Jurkat, Clone E6-1 (cell line): ENCODE measurements around the gene MALRD1.
"Not testable (repeated sequence)": the region's sequence is repeated elsewhere in the genome, so short reads cannot be mapped to it uniquely, and the experiment has no call there.

Experiments
- DNase-seq: peaks from one replicate; pipeline ENCODE4 v3.0.0-alpha.2; 2011; ENCODE audit warnings: low read depth, low spot score
- H3K4me3 ChIP-seq: 2 replicates; pipeline ENCODE4 v1.5.1; 2011; ENCODE audit warnings: mild to moderate bottlenecking, low read length, control low read depth, moderate library complexity

The MALRD1 gene

GRCh38 chr10:19510005-19510732, 461.6 kb downstream of the MALRD1 start:
- DNase-seq, H3K4me3 ChIP-seq: not testable (repeated sequence)

GRCh38 chr10:19518109-19518508, 469.5 kb downstream of the MALRD1 start:
- H3K4me3 ChIP-seq: no peak overlapping the region
- DNase-seq: no peak

GRCh38 chr10:19518632-19519031, 470.0 kb downstream of the MALRD1 start:
- no peak for DNase-seq
- H3K4me3 ChIP-seq: no peak overlapping the region

- DNase-seq: no peak
- H3K4me3 ChIP-seq: no peak overlapping the region
These were observed 482.7 kb downstream of the MALRD1 start for GRCh38 chr10:19531324-19531723.

GRCh38 chr10:19532411-19532810, 483.8 kb downstream of the MALRD1 start:
- no peak overlapping the region for H3K4me3 ChIP-seq
- DNase-seq: no peak

- DNase-seq: no peak
- no peak overlapping the region for H3K4me3 ChIP-seq
These were observed 492.7 kb downstream of the MALRD1 start for GRCh38 chr10:19541299-19541698.

GRCh38 chr10:19546224-19546623, 497.6 kb downstream of the MALRD1 start:
- DNase-seq: no peak
- H3K4me3 ChIP-seq: no peak overlapping the region

- no peak overlapping the region for H3K4me3 ChIP-seq
- no peak for DNase-seq
These were observed 500.9 kb downstream of the MALRD1 start for GRCh38 chr10:19549503-19549902.

GRCh38 chr10:19556666-19557065, 508.1 kb downstream of the MALRD1 start:
- no peak for DNase-seq
- no peak overlapping the region for H3K4me3 ChIP-seq

- DNase-seq: no peak
These were observed 512.6 kb downstream of the MALRD1 start for GRCh38 chr10:19561181-19561580.

GRCh38 chr10:19563388-19564141, 515.0 kb downstream of the MALRD1 start:
- no peak for DNase-seq
- H3K4me3 ChIP-seq: no peak overlapping the region

More at GRCh38 chr10:19561181-19561580, 512.6 kb downstream of the MALRD1 start:
- no peak overlapping the region for H3K4me3 ChIP-seq

GRCh38 chr10:19570120-19570519, 521.5 kb downstream of the MALRD1 start:
- no peak for DNase-seq
- H3K4me3 ChIP-seq: no peak overlapping the region

GRCh38 chr10:19570991-19571390, 522.4 kb downstream of the MALRD1 start:
- H3K4me3 ChIP-seq: no peak overlapping the region
- DNase-seq: no peak

GRCh38 chr10:19572056-19572455, 523.5 kb downstream of the MALRD1 start:
- H3K4me3 ChIP-seq: no peak overlapping the region
- DNase-seq: no peak

- H3K4me3 ChIP-seq: no peak overlapping the region
- DNase-seq: no peak
These were observed 528.0 kb downstream of the MALRD1 start for GRCh38 chr10:19576576-19576975.

- H3K4me3 ChIP-seq: no peak overlapping the region
- no peak for DNase-seq
These were observed 528.8 kb downstream of the MALRD1 start for GRCh38 chr10:19577381-19577780.

- DNase-seq: no peak
- H3K4me3 ChIP-seq: no peak overlapping the region
These were observed 529.2 kb downstream of the MALRD1 start for GRCh38 chr10:19577807-19578206.

- no peak for DNase-seq
- H3K4me3 ChIP-seq: no peak overlapping the region
These were observed 530.0 kb downstream of the MALRD1 start for GRCh38 chr10:19578571-19578970.

- H3K4me3 ChIP-seq: no peak overlapping the region
- DNase-seq: no peak
These were observed 531.4 kb downstream of the MALRD1 start for GRCh38 chr10:19579761-19580545.

GRCh38 chr10:19580691-19581090, 532.1 kb downstream of the MALRD1 start:
- no peak overlapping the region for H3K4me3 ChIP-seq
- no peak for DNase-seq
